Prostate gland (tissue), 2 donors: Measurements from ENCODE around the gene KRT40. TPM values are rescaled to one million over a fixed set of nuclear protein-coding genes. Genes with fewer than 3 reads are reported as not detected.

Experiments used
- DNase-seq: peaks from one replicate; pipeline ENCODE4 v3.0.0-alpha.2; 2019; ENCODE audit warnings: low spot score
- H3K27ac ChIP-seq, 2 donors: fragments of 200-600 bp; sonication (generic); 2 replicates each; pipeline ENCODE4 v1.5.1; 2017 to 2019
- H3K27me3 ChIP-seq: fragments of 200-600 bp; sonication (generic); replicated peaks from 2 replicates; pipeline ENCODE4 v1.5.1; 2019; ENCODE audit not compliant: insufficient read depth
- H3K36me3 ChIP-seq, 2 donors: fragments of 200-600 bp; sonication (generic); 1 replicate in 1 of 2; 2 replicates in 1 of 2; pipeline versions ENCODE4 v1.5.1 to v1.8.1; 2017 to 2019
- H3K4me1 ChIP-seq: fragments of 200-600 bp; sonication (generic); replicated peaks from 2 replicates; pipeline ENCODE4 v1.5.1; 2019
- H3K4me3 ChIP-seq, 2 donors: fragments of 200-600 bp; sonication (generic); 2 replicates each; pipeline ENCODE4 v1.5.1; 2017 to 2019
- H3K9me3 ChIP-seq: fragments of 200-600 bp; sonication (generic); 2 replicates; pipeline ENCODE4 v1.5.1; 2017
- POLR2A ChIP-seq: fragments of 450-650 bp; IDR thresholded peaks from one replicate; pipeline ENCODE4 v1.6.1; 2016; ENCODE audit warnings: antibody characterized with exemption, mild to moderate bottlenecking
- POLR2AphosphoS5 ChIP-seq: sonication (generic); formaldehyde crosslinking; IDR thresholded peaks from one replicate; pipeline ENCODE4 v1.6.1; 2017; ENCODE audit warnings: antibody characterized with exemption
- WGBS: methylation state at CpG from one replicate; pipeline ENCODE4 v1.1.5; 2018; 5-methylcytosine and 5-hydroxymethylcytosine counted together
- intact Hi-C: fragments of 100-400 bp; cut with DNase I; formaldehyde crosslinking; loops from one replicate; pipeline ENCODE4 v1.14.2; 2022
- small RNA-seq, 2 donors: library from RNA; depleted of rRNA; stranded (forward); fragments of <200 nt; gene quantifications; one replicate each; pipeline ENCODE3, GENCODE V24; 2016
- total RNA-seq, 2 donors: library from RNA; depleted of rRNA; stranded (reverse); fragments of >200 nt; gene quantifications; one replicate each; pipeline ENCODE4 v1.1.0, GENCODE V29; 2016
- TF ChIP-seq, protein P1 (sequence below), 4 experiments: fragments of 200-600 bp in 2 of 4; fragments of 450-650 bp in 2 of 4; sonication (generic) in 2 of 4; IDR thresholded peaks; 1 replicate in 3 of 4; 2 replicates in 1 of 4; pipeline ENCODE4 v1.5.1; 2016 to 2019; ENCODE audit warnings: antibody characterized with exemption in 4 of 4, mild to moderate bottlenecking in 2 of 4, moderate library complexity in 2 of 4

Gene KRT40
- total RNA-seq, 2 donors from 2014 or later, result 0.74 TPM; not detected in 1

DNA sequence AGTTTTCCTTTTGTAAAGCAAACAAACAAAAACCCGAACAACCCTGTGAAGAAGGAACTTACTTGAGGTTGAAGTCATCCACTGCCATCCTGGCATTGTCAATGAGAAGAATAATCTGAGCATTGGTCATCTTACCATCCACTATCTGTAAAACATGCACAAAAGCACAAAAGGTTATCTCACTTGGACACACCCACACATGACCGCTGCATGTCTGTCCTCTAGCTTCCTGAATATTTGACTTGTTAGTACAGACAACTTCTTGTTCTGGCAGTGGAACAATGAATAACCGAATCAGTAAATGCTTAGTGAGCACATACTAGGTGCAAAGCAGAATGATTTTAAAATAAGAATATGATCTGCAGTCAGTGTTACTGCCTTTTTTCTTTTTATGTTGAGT, 52.8 kb downstream of the KRT40 start:
- Histone ChIP-seq H3K27ac (no peak overlapping the region), H3K9me3 (no peaks in the 10 kb centered on the region), H3K4me1 (no peaks in the 10 kb centered on the region), H3K27me3 (no peaks in the 10 kb centered on the region), H3K36me3 (no peaks in the 10 kb centered on the region), H3K4me3 (no peak overlapping the region)
- DNase-seq, result no peak
- 78% methylated on average over 3 of the region's 3 CpGs for WGBS
- intact Hi-C loops, result no loop called here
- TF ChIP-seq POLR2AphosphoS5 (no peak), POLR2A (no peak)
- TF ChIP-seq, protein P1, sequence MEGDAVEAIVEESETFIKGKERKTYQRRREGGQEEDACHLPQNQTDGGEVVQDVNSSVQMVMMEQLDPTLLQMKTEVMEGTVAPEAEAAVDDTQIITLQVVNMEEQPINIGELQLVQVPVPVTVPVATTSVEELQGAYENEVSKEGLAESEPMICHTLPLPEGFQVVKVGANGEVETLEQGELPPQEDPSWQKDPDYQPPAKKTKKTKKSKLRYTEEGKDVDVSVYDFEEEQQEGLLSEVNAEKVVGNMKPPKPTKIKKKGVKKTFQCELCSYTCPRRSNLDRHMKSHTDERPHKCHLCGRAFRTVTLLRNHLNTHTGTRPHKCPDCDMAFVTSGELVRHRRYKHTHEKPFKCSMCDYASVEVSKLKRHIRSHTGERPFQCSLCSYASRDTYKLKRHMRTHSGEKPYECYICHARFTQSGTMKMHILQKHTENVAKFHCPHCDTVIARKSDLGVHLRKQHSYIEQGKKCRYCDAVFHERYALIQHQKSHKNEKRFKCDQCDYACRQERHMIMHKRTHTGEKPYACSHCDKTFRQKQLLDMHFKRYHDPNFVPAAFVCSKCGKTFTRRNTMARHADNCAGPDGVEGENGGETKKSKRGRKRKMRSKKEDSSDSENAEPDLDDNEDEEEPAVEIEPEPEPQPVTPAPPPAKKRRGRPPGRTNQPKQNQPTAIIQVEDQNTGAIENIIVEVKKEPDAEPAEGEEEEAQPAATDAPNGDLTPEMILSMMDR (IDR thresholded peaks at IDR 0.05), result no peak

Small RNAs within 50 kb of the gene (small RNA-seq; reads per million reads assigned to genes)
- gene KRTAP3-4P, result 0 reads per million in 2 donors

Other genes with a start within 250 kb of the KRT40 start
- under 1 TPM in 1 of 2 donors, not detected in 1; 0.62 TPM for gene KRT25, start 229.0 kb downstream of the KRT40 start, total RNA-seq
- under 1 TPM in 1 of 2 donors, not detected in 1; 0.28 TPM for gene KRT26, start 212.1 kb downstream of the KRT40 start, total RNA-seq
- not detected for gene KRT27, start 201.8 kb downstream of the KRT40 start, total RNA-seq
- gene KRT28, start 184.4 kb downstream of the KRT40 start, total RNA-seq, result not detected
- gene KRT10, start 161.7 kb downstream of the KRT40 start, total RNA-seq, result 10 to 100 TPM in 1 of 2 donors, 1 to 10 TPM in 1; 5.8 to 23.6 TPM
- gene KRT12, start 117.1 kb downstream of the KRT40 start, total RNA-seq, result not detected
- not detected for gene KRT20, start 99.1 kb downstream of the KRT40 start, total RNA-seq
- 10 to 100 TPM; 19.6 to 38.9 TPM for gene KRT23, start 46.7 kb downstream of the KRT40 start, total RNA-seq
- not detected for gene KRT39, start 17.4 kb downstream of the KRT40 start, total RNA-seq
- gene KRTAP3-3, start 9.8 kb upstream of the KRT40 start, total RNA-seq, result not detected
- not detected for gene KRTAP3-2, start 15.6 kb upstream of the KRT40 start, total RNA-seq
- not detected for gene KRTAP3-1, start 24.8 kb upstream of the KRT40 start, total RNA-seq
- under 1 TPM in 1 of 2 donors, not detected in 1; 0.51 TPM for gene KRTAP1-5, start 42.9 kb upstream of the KRT40 start, total RNA-seq
- not detected for gene KRTAP1-4, start 45.9 kb upstream of the KRT40 start, total RNA-seq
- not detected for gene KRTAP1-3, start 50.5 kb upstream of the KRT40 start, total RNA-seq
- gene KRTAP1-1, start 57.1 kb upstream of the KRT40 start, total RNA-seq, result 1 to 10 TPM in 1 of 2 donors, not detected in 1; 1.4 TPM
- gene KRTAP2-1, start 63.0 kb upstream of the KRT40 start, total RNA-seq, result not detected
- not detected for gene KRTAP2-2, start 70.9 kb upstream of the KRT40 start, total RNA-seq
- gene KRTAP2-3, start 75.8 kb upstream of the KRT40 start, total RNA-seq, result not detected
- gene KRTAP2-4, start 81.6 kb upstream of the KRT40 start, total RNA-seq, result not detected
- gene KRTAP4-7, start 99.8 kb upstream of the KRT40 start, total RNA-seq, result not detected
- not detected for gene KRTAP4-8, start 113.8 kb upstream of the KRT40 start, total RNA-seq
- gene KRTAP4-16, start 117.9 kb upstream of the KRT40 start, total RNA-seq, result not detected
- gene KRTAP4-9, start 121.1 kb upstream of the KRT40 start, total RNA-seq, result not detected
- gene KRTAP4-11, start 134.0 kb upstream of the KRT40 start, total RNA-seq, result not detected
- not detected for gene KRTAP4-12, start 139.9 kb upstream of the KRT40 start, total RNA-seq
- not detected for gene KRTAP4-6, start 156.2 kb upstream of the KRT40 start, total RNA-seq
- not detected for gene KRTAP4-5, start 165.5 kb upstream of the KRT40 start, total RNA-seq
- not detected for gene KRTAP4-4, start 176.4 kb upstream of the KRT40 start, total RNA-seq
- not detected for gene KRTAP4-3, start 183.9 kb upstream of the KRT40 start, total RNA-seq
- gene KRTAP4-2, start 193.9 kb upstream of the KRT40 start, total RNA-seq, result not detected
- not detected for gene KRTAP4-1, start 200.6 kb upstream of the KRT40 start, total RNA-seq
- not detected for gene KRTAP9-1, start 205.6 kb upstream of the KRT40 start, total RNA-seq
- not detected for gene KRTAP9-2, start 242.3 kb upstream of the KRT40 start, total RNA-seq
- not detected for gene KRTAP9-3, start 248.1 kb upstream of the KRT40 start, total RNA-seq